ENCODE measurements around the gene CCDC73. TPM values are rescaled to one million over a fixed set of nuclear protein-coding genes. Genes with fewer than 3 reads are reported as not detected.
A peak's percentile ranks its signal among the peaks of the same experiment; 100 is the strongest.

The CCDC73 gene
- not detected in 2 replicates for total RNA-seq (2012; rRNA removed)
- not detected in 2 replicates for polyA plus RNA-seq (2012; rRNA removed)
- polyA plus RNA-seq (2012; cell fraction: cytosol; rRNA removed): not detected in 2 replicates
- polyA plus RNA-seq (2012; cell fraction: nucleus; rRNA removed; ENCODE audit: low replicate concordance): not detected in 2 replicates
- percentile 3 among the genes with signal in this experiment for Bru-seq, nascent RNA
- percentile 3 among the genes with signal in this experiment for BruChase-seq, experiment 1, labeled RNA remaining after a 6-hour chase
- BruChase-seq, experiment 2, labeled RNA remaining after a 2-hour chase: percentile 3 among the genes with signal in this experiment
- long read RNA-seq, partial matches to known transcripts: 0 of 1 reads
- long read RNA-seq, other reads (novel, unspliced or antisense): 1 of 1 reads

GRCh38 chr11:32794439-32794838, at the start of gene CCDC73:
TSS of gene CCDC73 (minus strand) at chr11:32794662. CDS start at chr11:32760243, 34,419 bp downstream.
- no peak within 1 kb of the TSS for H2AK5ac ChIP-seq (ENCODE audit: low read depth, low read length)
- H3K36me3 ChIP-seq (ENCODE audit: control insufficient read depth, insufficient read depth, low read length): no peaks in the 10 kb centered on the region
- no peak within 1 kb of the TSS for H3K9ac ChIP-seq (ENCODE audit: low read depth, low read length)
- H4K20me1 ChIP-seq (ENCODE audit: insufficient read depth, low read length): no peaks in the 10 kb centered on the region
- no peak within 1 kb of the TSS for H3K18ac ChIP-seq (ENCODE audit: low read depth, low read length)
- H3K4me1 ChIP-seq (ENCODE audit: control insufficient read depth, insufficient read depth, low read length): no peaks in the 10 kb centered on the region
- H3K79me1 ChIP-seq (ENCODE audit: low read depth in 1 of 2, low read length in 2 of 2): no peaks in the 10 kb centered on the region
- H3K23ac ChIP-seq (ENCODE audit: low read depth, low read length): no peak within 1 kb of the TSS
- BruUV-seq (replicated peaks): no TSS peak
- no peak within 1 kb of the TSS for H3K4me2 ChIP-seq (ENCODE audit: low read depth, low read length)
- H4K91ac ChIP-seq (ENCODE audit: insufficient read depth, low read depth, low read length): no peak within 1 kb of the TSS
- H2AFZ ChIP-seq (replicated peaks; ENCODE audit: low read length, poor library complexity): no peak within 1 kb of the TSS
- no peak within 1 kb of the TSS for H3K4ac ChIP-seq (ENCODE audit: low read depth, low read length)
- TF ChIP-seq NFE2L2 (IDR thresholded peaks at IDR 0.05; ENCODE audit: low read depth, low read length) (no peak), MAFK (IDR thresholded peaks at IDR 0.05; ENCODE audit: low read depth, low read length) (no peak), RFX5 (IDR thresholded peaks at IDR 0.05; ENCODE audit: low read depth, low read length) (no peak), ELK1 (IDR thresholded peaks at IDR 0.05; ENCODE audit: borderline replicate concordance, low read depth, low read length) (no peak), RAD21 (IDR thresholded peaks at IDR 0.05; ENCODE audit: low read length) (no peak), POLR2A (IDR thresholded peaks at IDR 0.05; ENCODE audit: low read depth, low read length) (no peak), CHD1 (IDR thresholded peaks at IDR 0.05; ENCODE audit: low read depth, low read length) (no peak)
- no peak within 1 kb of the TSS for H2BK15ac ChIP-seq (ENCODE audit: low read depth, low read length)
- no peak for DNase-seq
- ChIA-PET CTCF (no interaction called here), POLR2A (ENCODE audit: unreplicated experiment) (no interaction called here)
- H2BK5ac ChIP-seq (ENCODE audit: low read depth, low read length, poor library complexity, severe bottlenecking): no peak within 1 kb of the TSS
- H3K56ac ChIP-seq (ENCODE audit: extremely low read depth, insufficient read depth, low read length): no peak within 1 kb of the TSS
- no peak within 1 kb of the TSS for H3K14ac ChIP-seq (replicated peaks; ENCODE audit: low read depth, low read length)
- no peak within 1 kb of the TSS for H2AK9ac ChIP-seq (replicated peaks; ENCODE audit: low read depth, low read length, poor library complexity)
- dilution Hi-C loops (cut with HindIII; ENCODE audit: low sequenced_read_pairs, unreplicated experiment): no loop called here
- peaks cover 2% of the 10 kb centered on the region; the same call in 1 of the 2 replicates for H3K27me3 ChIP-seq (ENCODE audit: control insufficient read depth, insufficient read depth, low read length)
- no peak within 1 kb of the TSS for H3K27ac ChIP-seq (ENCODE audit: insufficient read depth, low read length)
- no peaks in the 10 kb centered on the region for H3K9me1 ChIP-seq (ENCODE audit: insufficient read depth, low read length)
- no peak within 1 kb of the TSS for H3K4me3 ChIP-seq (ENCODE audit: insufficient read depth, low read depth, low read length)
- in situ Hi-C loops (cut with MboI; ENCODE audit: low sequenced_read_pairs): no loop called here
- no peak within 1 kb of the TSS for H2BK120ac ChIP-seq (ENCODE audit: low read depth, low read length)
- H4K8ac ChIP-seq (ENCODE audit: low read depth in 2 of 2, low read length in 2 of 2): no peak within 1 kb of the TSS
- H3K9me3 ChIP-seq (ENCODE audit: control insufficient read depth, insufficient read depth, low read length): no peaks in the 10 kb centered on the region
- no peak within 1 kb of the TSS for H2BK20ac ChIP-seq (ENCODE audit: low read depth, low read length)
- intact Hi-C loops (cut with micrococcal nuclease): loop anchor here (5.0 kb wide), 2 partner anchors 82 to 267 kb away; no protein-coding TSS in a partner anchor
- ATAC-seq (ENCODE audit: low read depth): no peak
- no peak within 1 kb of the TSS for H4K5ac ChIP-seq (ENCODE audit: low read depth, low read length)
- WGBS, 2 experiments (ENCODE audit: extremely low coverage in 2 of 2, insufficient read length in 1 of 2): 75% methylated on average over 5 of the region's 12 CpGs; no CpG with 5 or more reads in 1 of the 2 experiments
